IMR-90 (cell line): ENCODE measurements around the gene ITFG1. TPM values are rescaled to one million over a fixed set of nuclear protein-coding genes. Genes with fewer than 3 reads are reported as not detected.

Source experiments
- ATAC-seq: fragments of 200-7000 bp; cut with Tn5 transposase; 2 replicates; pipeline ENCODE4 v1.9.1; 2020; ENCODE audit warnings: low read depth, mild to moderate bottlenecking, moderate library complexity
- BruUV-seq: library from RNA; stranded (reverse); fragments of 400-500 nt; replicated peaks from 2 replicates; lab custom pipeline; 2021; lab: Mats Ljungman, UMichigan
- CTCF ChIA-PET: fragments of 300-600 bp; formaldehyde crosslinking; extraction: SDS; loops from one replicate; lab custom pipeline; 2021; ENCODE audit warnings: antibody characterized with exemption; lab: Yijun Ruan, JAX
- POLR2A ChIA-PET: fragments of 300-600 bp; sonication (Branson Sonifier 250); formaldehyde crosslinking; loops from one replicate; lab custom pipeline; 2022; ENCODE audit warnings: antibody characterized with exemption; ENCODE audit not compliant: unreplicated experiment; lab: Charles Lee
- DNase-seq: peaks from one replicate; pipeline ENCODE4 v3.0.0; 2013
- H2AFZ ChIP-seq: replicated peaks from 2 replicates; pipeline ENCODE3; 2013; ENCODE audit warnings: low read length, mild to moderate bottlenecking; ENCODE audit not compliant: poor library complexity
- H2AK5ac ChIP-seq: 2 replicates; pipeline ENCODE4 v1.6.1; 2013; ENCODE audit warnings: low read depth, low read length, inconsistent platforms
- H2AK9ac ChIP-seq: replicated peaks from 2 replicates; pipeline ENCODE3; 2013; ENCODE audit warnings: mild to moderate bottlenecking, low read depth, low read length, moderate library complexity; ENCODE audit not compliant: poor library complexity
- H2BK120ac ChIP-seq: 2 replicates; pipeline ENCODE4 v1.6.1; 2013; ENCODE audit warnings: low read depth, low read length, inconsistent platforms
- H2BK15ac ChIP-seq: 3 replicates; pipeline ENCODE4 v1.6.1; 2013; ENCODE audit warnings: low read depth, low read length, inconsistent platforms
- H2BK20ac ChIP-seq: 2 replicates; pipeline ENCODE4 v1.6.1; 2013; ENCODE audit warnings: low read depth, mild to moderate bottlenecking, inconsistent platforms, low read length, moderate library complexity
- H2BK5ac ChIP-seq: 2 replicates; pipeline ENCODE4 v1.6.1; 2013; ENCODE audit warnings: mild to moderate bottlenecking, low read depth, low read length, inconsistent platforms; ENCODE audit not compliant: poor library complexity, severe bottlenecking
- H3K14ac ChIP-seq: replicated peaks from 2 replicates; pipeline ENCODE4 v1.6.1; 2013; ENCODE audit warnings: low read depth, low read length, inconsistent platforms
- H3K18ac ChIP-seq: 2 replicates; pipeline ENCODE4 v1.6.1; 2013; ENCODE audit warnings: low read depth, low read length, control low read depth
- H3K23ac ChIP-seq: 2 replicates; pipeline ENCODE4 v1.6.1; 2013; ENCODE audit warnings: low read depth, low read length, inconsistent platforms
- H3K27ac ChIP-seq: 2 replicates; pipeline ENCODE4 v1.5.1; 2013; ENCODE audit warnings: mild to moderate bottlenecking, control low read depth, low read length; ENCODE audit not compliant: insufficient read depth
- H3K27me3 ChIP-seq: 2 replicates; pipeline ENCODE4 v1.6.1; 2013; ENCODE audit warnings: low read length; ENCODE audit not compliant: control insufficient read depth, insufficient read depth
- H3K36me3 ChIP-seq: 2 replicates; pipeline ENCODE4 v1.6.1; 2013; ENCODE audit warnings: low read length, mixed read lengths; ENCODE audit not compliant: control insufficient read depth, insufficient read depth
- H3K4ac ChIP-seq: 2 replicates; pipeline ENCODE4 v1.6.1; 2013; ENCODE audit warnings: low read depth, low read length, inconsistent platforms
- H3K4me1 ChIP-seq: 2 replicates; pipeline ENCODE4 v1.6.1; 2013; ENCODE audit warnings: low read length, mixed read lengths; ENCODE audit not compliant: control insufficient read depth, insufficient read depth
- H3K4me2 ChIP-seq: 2 replicates; pipeline ENCODE4 v1.6.1; 2013; ENCODE audit warnings: low read depth, mild to moderate bottlenecking, control low read depth, low read length, moderate library complexity
- H3K4me3 ChIP-seq: 2 replicates; pipeline ENCODE4 v1.5.1; 2013; ENCODE audit warnings: low read depth, mild to moderate bottlenecking, control low read depth, low read length, moderate library complexity; ENCODE audit not compliant: insufficient read depth
- H3K56ac ChIP-seq: 2 replicates; pipeline ENCODE4 v1.6.1; 2013; ENCODE audit warnings: low read length, inconsistent platforms; ENCODE audit not compliant: insufficient read depth; ENCODE audit errors: extremely low read depth
- H3K79me1 ChIP-seq, 2 experiments: 2 replicates each; pipeline ENCODE4 v1.6.1; 2013; ENCODE audit warnings: low read length in 2 of 2, inconsistent platforms in 1 of 2, low read depth in 1 of 2
- H3K9ac ChIP-seq: 2 replicates; pipeline ENCODE4 v1.6.1; 2013; ENCODE audit warnings: low read depth, low read length, control low read depth
- H3K9me1 ChIP-seq: 2 replicates; pipeline ENCODE4 v1.6.1; 2013; ENCODE audit warnings: low read length, inconsistent platforms; ENCODE audit not compliant: insufficient read depth
- H3K9me3 ChIP-seq: 2 replicates; pipeline ENCODE4 v1.6.1; 2013; ENCODE audit warnings: low read length; ENCODE audit not compliant: control insufficient read depth, insufficient read depth
- H4K20me1 ChIP-seq: 2 replicates; pipeline ENCODE4 v1.6.1; 2013; ENCODE audit warnings: low read length, inconsistent platforms; ENCODE audit not compliant: insufficient read depth
- H4K5ac ChIP-seq: 2 replicates; pipeline ENCODE4 v1.6.1; 2013; ENCODE audit warnings: mild to moderate bottlenecking, low read depth, low read length, control low read depth
- H4K8ac ChIP-seq, 2 experiments: 2 replicates each; pipeline ENCODE4 v1.6.1; 2013; ENCODE audit warnings: low read depth in 2 of 2, low read length in 2 of 2, control low read depth in 1 of 2, inconsistent platforms in 1 of 2
- H4K91ac ChIP-seq: 2 replicates; pipeline ENCODE4 v1.6.1; 2013; ENCODE audit warnings: low read depth, low read length, inconsistent platforms; ENCODE audit not compliant: insufficient read depth
- BHLHE40 ChIP-seq: fragments of 150-350 bp; IDR thresholded peaks from 2 replicates; pipeline ENCODE4 v1.6.1; 2016; ENCODE audit warnings: mild to moderate bottlenecking, low read depth, low read length
- CEBPB ChIP-seq: IDR thresholded peaks from 2 replicates; pipeline ENCODE4 v1.6.1; 2012; ENCODE audit warnings: low read depth, low read length, improper control_type of control experiment
- CHD1 ChIP-seq: IDR thresholded peaks from 2 replicates; pipeline ENCODE4 v1.6.1; 2012; ENCODE audit warnings: low read depth, low read length, improper control_type of control experiment
- CTCF ChIP-seq: conservative IDR thresholded peaks from 2 replicates; pipeline ENCODE4 v1.5.1; 2012; ENCODE audit warnings: mild to moderate bottlenecking, low read depth, low read length, improper control_type of control experiment
- ELK1 ChIP-seq: fragments of 150-350 bp; IDR thresholded peaks from 2 replicates; pipeline ENCODE4 v1.6.1; 2016; ENCODE audit warnings: low read depth, mild to moderate bottlenecking, low read length, moderate library complexity, borderline replicate concordance
- FOS ChIP-seq: fragments of 150-350 bp; IDR thresholded peaks from 2 replicates; pipeline ENCODE4 v1.6.1; 2016; ENCODE audit warnings: low read depth, low read length
- MAFK ChIP-seq: IDR thresholded peaks from 2 replicates; pipeline ENCODE4 v1.6.1; 2012; ENCODE audit warnings: low read depth, low read length, improper control_type of control experiment
- MAZ ChIP-seq: IDR thresholded peaks from 2 replicates; pipeline ENCODE4 v1.6.1; 2012; ENCODE audit warnings: low read depth, mild to moderate bottlenecking, low read length, improper control_type of control experiment, moderate library complexity, borderline replicate concordance
- MXI1 ChIP-seq: IDR thresholded peaks from 2 replicates; pipeline ENCODE4 v1.6.1; 2012; ENCODE audit warnings: low read depth, mild to moderate bottlenecking, low read length, moderate library complexity, borderline replicate concordance
- NFE2L2 ChIP-seq: fragments of 150-350 bp; IDR thresholded peaks from 2 replicates; pipeline ENCODE4 v1.6.1; 2016; ENCODE audit warnings: low read depth, mild to moderate bottlenecking, low read length
- POLR2A ChIP-seq: IDR thresholded peaks from 2 replicates; pipeline ENCODE4 v1.6.1; 2012; ENCODE audit warnings: mild to moderate bottlenecking, low read depth, low read length
- RAD21 ChIP-seq: IDR thresholded peaks from 2 replicates; pipeline ENCODE4 v1.6.1; 2012; ENCODE audit warnings: low read length, improper control_type of control experiment
- RCOR1 ChIP-seq: IDR thresholded peaks from 2 replicates; pipeline ENCODE4 v1.6.1; 2012; ENCODE audit warnings: mild to moderate bottlenecking, low read length, improper control_type of control experiment; ENCODE audit not compliant: insufficient replicate concordance
- RFX5 ChIP-seq: IDR thresholded peaks from 2 replicates; pipeline ENCODE4 v1.8.0; 2012; ENCODE audit warnings: low read depth, mild to moderate bottlenecking, low read length, moderate library complexity
- SMC3 ChIP-seq: fragments of 150-350 bp; IDR thresholded peaks from 2 replicates; pipeline ENCODE4 v1.6.1; 2016; ENCODE audit warnings: low read depth, mild to moderate bottlenecking, antibody characterized with exemption, low read length, moderate library complexity
- USF2 ChIP-seq: fragments of 150-350 bp; IDR thresholded peaks from 2 replicates; pipeline ENCODE4 v1.6.1; 2017; ENCODE audit warnings: mild to moderate bottlenecking, antibody characterized with exemption, low read length, low read depth
- WGBS, 2 experiments: methylation state at CpG; one replicate each; pipeline versions ENCODE4 v1.1.5 to v1.1.7; 2013; ENCODE audit warnings: missing lambda C conversion rate in 2 of 2; ENCODE audit not compliant: insufficient read length in 1 of 2; ENCODE audit errors: extremely low coverage in 2 of 2; 5-methylcytosine and 5-hydroxymethylcytosine counted together
- dilution Hi-C: fragments of 300-500 bp; cut with HindIII; formaldehyde crosslinking; loops from one replicate; pipeline ENCODE4 v1.14.3; 2018; ENCODE audit warnings: low sequenced_read_pairs; ENCODE audit not compliant: unreplicated experiment
- in situ Hi-C: fragments of 300-500 bp; cut with MboI; formaldehyde crosslinking; loops from 3 replicates; pipeline ENCODE4 v1.14.3; 2019; ENCODE audit warnings: low sequenced_read_pairs, inconsistent platforms, mixed read lengths
- intact Hi-C: fragments of 100-400 bp; cut with micrococcal nuclease; formaldehyde crosslinking; loops from 2 replicates; pipeline ENCODE4 v1.10.0; 2022
- polyA plus RNA-seq, 3 experiments: library from polyadenylated mRNA; depleted of rRNA; stranded (reverse); fragments of >200 nt; gene quantifications; 2 replicates each; pipeline ENCODE4 v1.2.3, GENCODE V29; 2012; ENCODE audit warnings: low replicate concordance in 1 of 3
- total RNA-seq: library from RNA; depleted of rRNA; stranded (reverse); fragments of >200 nt; gene quantifications from 2 replicates; pipeline ENCODE4 v1.2.3, GENCODE V29; 2012

Gene ITFG1
- total and polyA plus RNA-seq, 2 of the 4 experiments (the other 2 are of a cell fraction): 54.3 to 60.4 TPM

- no peak overlapping the region for H2AK9ac ChIP-seq
- no peaks in the 10 kb centered on the region for H3K4me1 ChIP-seq
- no peak overlapping the region for H3K27ac ChIP-seq
- H3K23ac ChIP-seq: no peak overlapping the region
- H2BK120ac ChIP-seq: no peak overlapping the region
- no peaks in the 10 kb centered on the region for H3K9me3 ChIP-seq
- no peaks in the 10 kb centered on the region for H3K79me1 ChIP-seq
- H2BK20ac ChIP-seq: no peak overlapping the region
- no peak overlapping the region for H3K56ac ChIP-seq
- no peak overlapping the region for H3K4ac ChIP-seq
- DNase-seq (no peak), ATAC-seq (no peak)
- POLR2A ChIA-PET: no interaction called here
- dilution Hi-C loops: no loop called here
- no peak overlapping the region for H2BK15ac ChIP-seq
- no peak overlapping the region for H2AK5ac ChIP-seq
- intact Hi-C loops: no loop called here
- no peak overlapping the region for H2AFZ ChIP-seq
- no peaks in the 10 kb centered on the region for H3K36me3 ChIP-seq
- BruUV-seq: no TSS peak
- H3K27me3 ChIP-seq: no peaks in the 10 kb centered on the region
- H4K8ac ChIP-seq: no peak overlapping the region
- CTCF ChIA-PET: interaction anchor here (0.8 kb wide), 1 partner anchor 30 kb away, joined by 3 read pairs; no protein-coding TSS in a partner anchor
- TF ChIP-seq SMC3 (no peak), RFX5 (no peak), CTCF (no peak), RAD21 (no peak), NFE2L2 (no peak), RCOR1 (no peak), POLR2A (no peak), ELK1 (no peak), FOS (no peak), CEBPB (no peak), BHLHE40 (no peak), MAZ (no peak), MAFK (no peak), USF2 (no peak), MXI1 (no peak), CHD1 (no peak)
- no CpG with 5 or more reads among the region's 4 CpGs for WGBS, 2 experiments
- H3K9ac ChIP-seq: no peak overlapping the region
- no peak overlapping the region for H3K4me2 ChIP-seq
- in situ Hi-C loops: loop anchor here (25.0 kb wide), 1 partner anchor 501 kb away; no protein-coding TSS in a partner anchor
- H2BK5ac ChIP-seq: no peak overlapping the region
- H4K91ac ChIP-seq: no peak overlapping the region
- H3K18ac ChIP-seq: no peak overlapping the region
- no peak overlapping the region for H4K5ac ChIP-seq
- no peaks in the 10 kb centered on the region for H4K20me1 ChIP-seq
- no peak overlapping the region for H3K14ac ChIP-seq
- no peak overlapping the region for H3K4me3 ChIP-seq
- H3K9me1 ChIP-seq: no peaks in the 10 kb centered on the region
Observed at GRCh38 chr16:47161464-47161863, 299.4 kb downstream of the ITFG1 start.
